ENCODE data around the gene AKR7A2.

- TF ChIP-seq, protein P1, sequence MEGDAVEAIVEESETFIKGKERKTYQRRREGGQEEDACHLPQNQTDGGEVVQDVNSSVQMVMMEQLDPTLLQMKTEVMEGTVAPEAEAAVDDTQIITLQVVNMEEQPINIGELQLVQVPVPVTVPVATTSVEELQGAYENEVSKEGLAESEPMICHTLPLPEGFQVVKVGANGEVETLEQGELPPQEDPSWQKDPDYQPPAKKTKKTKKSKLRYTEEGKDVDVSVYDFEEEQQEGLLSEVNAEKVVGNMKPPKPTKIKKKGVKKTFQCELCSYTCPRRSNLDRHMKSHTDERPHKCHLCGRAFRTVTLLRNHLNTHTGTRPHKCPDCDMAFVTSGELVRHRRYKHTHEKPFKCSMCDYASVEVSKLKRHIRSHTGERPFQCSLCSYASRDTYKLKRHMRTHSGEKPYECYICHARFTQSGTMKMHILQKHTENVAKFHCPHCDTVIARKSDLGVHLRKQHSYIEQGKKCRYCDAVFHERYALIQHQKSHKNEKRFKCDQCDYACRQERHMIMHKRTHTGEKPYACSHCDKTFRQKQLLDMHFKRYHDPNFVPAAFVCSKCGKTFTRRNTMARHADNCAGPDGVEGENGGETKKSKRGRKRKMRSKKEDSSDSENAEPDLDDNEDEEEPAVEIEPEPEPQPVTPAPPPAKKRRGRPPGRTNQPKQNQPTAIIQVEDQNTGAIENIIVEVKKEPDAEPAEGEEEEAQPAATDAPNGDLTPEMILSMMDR (conservative IDR thresholded peaks at IDR 0.05 in 1 of 2, IDR thresholded peaks at IDR 0.05 in 1 of 2; ENCODE audit: extremely low read depth in 1 of 2, insufficient read depth in 1 of 2, low read depth in 1 of 2, low read length in 2 of 2): no peak
- no peak for TF ChIP-seq EZH2 (IDR thresholded peaks at IDR 0.05; ENCODE audit: borderline replicate concordance, low read length)
Measured at GRCh38 chr1:19329188-19329587, 17.2 kb upstream of the AKR7A2 start.
